Neural cell (in vitro differentiated cells): ENCODE results near the gene MLEC.

Experiments used
- CTCF ChIP-seq: fragments of 450-650 bp; IDR thresholded peaks from 2 replicates; pipeline ENCODE4 v1.5.1; 2014; ENCODE audit warnings: antibody characterized with exemption, mild to moderate bottlenecking, moderate library complexity; ENCODE audit not compliant: poor library complexity, severe bottlenecking
- MXI1 ChIP-seq: fragments of 450-650 bp; conservative IDR thresholded peaks from 2 replicates; pipeline ENCODE4 v1.6.1; 2014; ENCODE audit warnings: antibody characterized with exemption, mild to moderate bottlenecking; ENCODE audit not compliant: poor library complexity, severe bottlenecking
- POLR2AphosphoS5 ChIP-seq: IDR thresholded peaks from 2 replicates; pipeline ENCODE4 v1.6.1; 2012
- RAD21 ChIP-seq: fragments of 450-650 bp; conservative IDR thresholded peaks from 2 replicates; pipeline ENCODE4 v1.6.1; 2014; ENCODE audit warnings: antibody characterized with exemption, mild to moderate bottlenecking, moderate library complexity

DNA sequence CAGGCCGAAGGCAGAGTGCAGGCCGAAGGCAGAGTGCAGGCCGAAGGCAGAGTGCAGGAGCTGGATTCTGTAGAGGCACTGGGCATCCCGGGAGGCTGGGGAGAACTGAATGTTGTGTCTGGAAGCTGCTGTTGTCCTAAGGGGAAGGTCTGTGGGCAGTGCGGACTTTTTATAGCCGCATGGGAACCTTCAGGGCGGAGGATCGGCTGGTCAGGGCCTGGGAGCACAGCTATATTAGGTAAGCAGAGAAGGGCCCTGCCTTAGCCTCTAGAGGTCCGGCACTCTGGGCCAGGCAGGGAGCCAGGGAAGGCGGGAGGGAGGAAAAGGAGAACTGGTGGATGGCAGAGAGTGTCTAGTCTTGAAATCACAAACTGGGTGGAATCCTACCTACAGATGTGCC is 32.3 kb upstream of the MLEC start:
- TF ChIP-seq RAD21: no peak
- no peak for TF ChIP-seq POLR2AphosphoS5
- no peak for TF ChIP-seq CTCF
- TF ChIP-seq MXI1: no peak
